HepG2 (cell line): ENCODE results near the gene ABCB8. TPM values are rescaled to one million over a fixed set of nuclear protein-coding genes. Genes with fewer than 3 reads are reported as not detected.

Experiments
- ATAC-seq: fragments of 200-7000 bp; cut with Tn5 transposase; 3 replicates; pipeline ENCODE4 v1.9.1; 2020; ENCODE audit warnings: mild to moderate bottlenecking, moderate library complexity
- BruUV-seq: library from RNA; stranded (reverse); fragments of 400-500 nt; replicated peaks from 2 replicates; lab custom pipeline; 2021; lab: Mats Ljungman, UMichigan
- CTCF ChIA-PET: fragments of 300-600 bp; formaldehyde crosslinking; extraction: SDS; loops from one replicate; lab custom pipeline; 2021; ENCODE audit warnings: low total read pairs, inconsistent platforms, low intra/inter-chr PET ratio; lab: Yijun Ruan, JAX
- POLR2A ChIA-PET: fragments of 350-600 bp; sonication (Branson Sonifier 250); formaldehyde crosslinking; loops from one replicate; lab custom pipeline; 2020; ENCODE audit warnings: antibody characterized with exemption, inconsistent platforms; lab: Yijun Ruan, JAX
- DNase-seq: peaks from one replicate; pipeline ENCODE4 v3.0.0-alpha.2; 2015; ENCODE audit warnings: low spot score
- FAIRE-seq: peaks from 3 replicates; lab custom pipeline; 2011; peaks lifted over from hg19 to GRCh38; lab: Jason Lieb, UNC
- H2AFZ ChIP-seq: one replicate; pipeline ENCODE4 v1.6.1; 2011; ENCODE audit warnings: low read length, inconsistent platforms
- H3K27ac ChIP-seq: fragments of 300-600 bp; 3 replicates; pipeline ENCODE4 v1.8.0; 2011; ENCODE audit warnings: mixed run types, mild to moderate bottlenecking, mixed read lengths, low read length, inconsistent platforms; ENCODE audit not compliant: insufficient read depth; ENCODE audit errors: extremely low read length
- H3K27me3 ChIP-seq, 2 experiments: fragments of 200-600 bp in 1 of 2; 2 replicates in 1 of 2; 3 replicates in 1 of 2; pipeline versions ENCODE4 v1.6.0 to v1.8.0; 2011; ENCODE audit warnings: low read length in 2 of 2, mild to moderate bottlenecking in 2 of 2, moderate library complexity in 2 of 2, inconsistent platforms in 1 of 2; ENCODE audit not compliant: insufficient read depth in 2 of 2, control insufficient read depth in 1 of 2
- H3K36me3 ChIP-seq, 2 experiments: fragments of 200-600 bp in 1 of 2; replicated peaks in 1 of 2; 2 replicates in 1 of 2; 3 replicates in 1 of 2; pipeline versions ENCODE4 v1.5.1 to v1.8.0; 2011; ENCODE audit warnings: low read length in 2 of 2, inconsistent platforms in 1 of 2; ENCODE audit not compliant: insufficient read depth in 2 of 2, control insufficient read depth in 1 of 2
- H3K4me1 ChIP-seq: 2 replicates; pipeline ENCODE4 v1.5.1; 2012; ENCODE audit warnings: low read length, inconsistent platforms; ENCODE audit not compliant: insufficient read depth
- H3K4me2 ChIP-seq: 2 replicates; pipeline ENCODE4 v1.6.0; 2011; ENCODE audit warnings: low read depth, low read length, inconsistent platforms
- H3K4me3 ChIP-seq, 3 experiments: fragments of 200-600 bp in 1 of 3; sonication (generic), shearing (Covaris generic) in 1 of 3; replicated peaks in 1 of 3; 2 replicates each; pipeline ENCODE4 v1.5.1; 2011 to 2016; ENCODE audit warnings: low read length in 3 of 3, inconsistent platforms in 2 of 3, low read depth in 2 of 3, mild to moderate bottlenecking in 2 of 3, control low read depth in 1 of 3, mixed read lengths in 1 of 3; ENCODE audit not compliant: insufficient read depth in 1 of 3
- H3K79me2 ChIP-seq: one replicate; pipeline ENCODE4 v1.6.1; 2011; ENCODE audit warnings: low read length, inconsistent platforms; ENCODE audit not compliant: insufficient read depth
- H3K9ac ChIP-seq: 2 replicates; pipeline ENCODE4 v1.6.0; 2011; ENCODE audit warnings: mild to moderate bottlenecking, low read depth, low read length, inconsistent platforms; ENCODE audit not compliant: insufficient read depth
- H3K9me3 ChIP-seq: 2 replicates; pipeline ENCODE4 v1.5.1; 2012; ENCODE audit warnings: mild to moderate bottlenecking, low read length
- H4K20me1 ChIP-seq: 2 replicates; pipeline ENCODE4 v1.6.0; 2011; ENCODE audit warnings: inconsistent platforms, mild to moderate bottlenecking, low read length, moderate library complexity; ENCODE audit not compliant: insufficient read depth
- FOXP1 ChIP-seq, 2 experiments: fragments of 450-650 bp in 1 of 2; IDR thresholded peaks; 2 replicates each; pipeline ENCODE4 v1.6.1; 2017 to 2018; ENCODE audit warnings: antibody characterized with exemption in 1 of 2
- MYC ChIP-seq: sonication (generic); formaldehyde crosslinking; IDR thresholded peaks from 2 replicates; pipeline ENCODE4 v1.9.0; 2021; ENCODE audit warnings: missing genetic modification reagents, borderline replicate concordance
- POLR2G ChIP-seq: fragments of 200-400 bp; formaldehyde crosslinking; IDR thresholded peaks from 2 replicates; pipeline ENCODE4 v1.6.1; 2018; ENCODE audit warnings: mild to moderate bottlenecking, low read depth, low read length, moderate library complexity
- RAD21 ChIP-seq: fragments of 450-650 bp; formaldehyde crosslinking; IDR thresholded peaks from 2 replicates; pipeline ENCODE4 v1.5.0; 2020; ENCODE audit warnings: mild to moderate bottlenecking
- RBM22 ChIP-seq: fragments of 200-400 bp; formaldehyde crosslinking; optimal IDR thresholded peaks from 2 replicates; pipeline ENCODE3; 2017; ENCODE audit warnings: mild to moderate bottlenecking, low read length, moderate library complexity
- SMC3 ChIP-seq: IDR thresholded peaks from 2 replicates; pipeline ENCODE4 v1.6.1; 2011; ENCODE audit warnings: low read length, improper control_type of control experiment
- STAG1 ChIP-seq: sonication (generic); formaldehyde crosslinking; IDR thresholded peaks from 2 replicates; pipeline ENCODE4 v1.4.0; 2020; ENCODE audit warnings: missing genetic modification reagents
- ZFY ChIP-seq: sonication (generic); formaldehyde crosslinking; IDR thresholded peaks from 2 replicates; pipeline ENCODE4 v1.4.0; 2020; ENCODE audit warnings: missing genetic modification reagents
- ZNF225 ChIP-seq: sonication (generic); formaldehyde crosslinking; IDR thresholded peaks from 2 replicates; pipeline ENCODE4 v1.4.0; 2020; ENCODE audit warnings: mild to moderate bottlenecking, missing genetic modification reagents
- ZNF761 ChIP-seq: sonication (generic); formaldehyde crosslinking; conservative IDR thresholded peaks from 2 replicates; pipeline ENCODE4 v1.4.0; 2020; ENCODE audit warnings: mild to moderate bottlenecking, missing genetic modification reagents
- WGBS: methylation state at CpG from one replicate; pipeline ENCODE4 v1.1.6; 2017; ENCODE audit warnings: low lambda C conversion rate; 5-methylcytosine and 5-hydroxymethylcytosine counted together
- in situ Hi-C: cut with HindIII; loops from 2 replicates; pipeline ENCODE4 v1.10.0; 2017; ENCODE audit warnings: low pct_unique_long_range_greater_than_20kb; ENCODE audit not compliant: extremely low pct_ligation_motif_present
- intact Hi-C: fragments of 100-400 bp; cut with micrococcal nuclease; formaldehyde crosslinking; loops from one replicate; pipeline ENCODE4 v1.10.0; 2022; ENCODE audit not compliant: unreplicated experiment
- polyA plus RNA-seq, 8 experiments: library from polyadenylated mRNA; depleted of rRNA in 3 of 8; stranded (reverse) in 7 of 8; unstranded in 1 of 8; fragments of >200 nt; fragmentation: Illumina TruSeq in 4 of 8; extraction: Trizol in 4 of 8; gene quantifications; 2 replicates each; pipeline versions ENCODE4 v1.2.1 to v1.2.3, GENCODE V29; 2011 to 2016; ENCODE audit warnings: low read depth in 4 of 8, missing spikeins in 1 of 8, mixed read lengths in 1 of 8; ENCODE audit not compliant: insufficient read depth in 1 of 8
- total RNA-seq, 5 experiments: library from RNA; depleted of rRNA; stranded (reverse); fragments of >200 nt; fragmentation: Illumina TruSeq; extraction: Trizol; gene quantifications; 2 replicates each; pipeline ENCODE4 v1.2.3, GENCODE V29; 2016; ENCODE audit warnings: low read depth in 1 of 5
- TF ChIP-seq, protein P1 (sequence below): sonication (generic); formaldehyde crosslinking; IDR thresholded peaks from 2 replicates; pipeline ENCODE4 v1.9.0; 2022; ENCODE audit warnings: missing genetic modification reagents, mild to moderate bottlenecking, borderline replicate concordance
- TF ChIP-seq, protein P2 (sequence below): sonication (generic); formaldehyde crosslinking; IDR thresholded peaks from 2 replicates; pipeline ENCODE4 v1.5.0; 2020; ENCODE audit warnings: mild to moderate bottlenecking, missing genetic modification reagents, moderate library complexity
- TF ChIP-seq, protein P3 (sequence below), 2 experiments: sonication (generic) in 1 of 2; formaldehyde crosslinking in 1 of 2; IDR thresholded peaks; 2 replicates each; pipeline versions ENCODE4 v1.4.0 to v1.6.1; 2018 to 2020; ENCODE audit warnings: missing genetic modification reagents in 2 of 2, borderline replicate concordance in 1 of 2, low read depth in 1 of 2, mild to moderate bottlenecking in 1 of 2, missing biosample characterization in 1 of 2

The ABCB8 gene
- total and polyA plus RNA-seq, 2 of the 13 experiments (the other 11 are each of a cell fraction or from before 2014, with no cell fraction given) = 6.6 to 16.7 TPM

DNA sequence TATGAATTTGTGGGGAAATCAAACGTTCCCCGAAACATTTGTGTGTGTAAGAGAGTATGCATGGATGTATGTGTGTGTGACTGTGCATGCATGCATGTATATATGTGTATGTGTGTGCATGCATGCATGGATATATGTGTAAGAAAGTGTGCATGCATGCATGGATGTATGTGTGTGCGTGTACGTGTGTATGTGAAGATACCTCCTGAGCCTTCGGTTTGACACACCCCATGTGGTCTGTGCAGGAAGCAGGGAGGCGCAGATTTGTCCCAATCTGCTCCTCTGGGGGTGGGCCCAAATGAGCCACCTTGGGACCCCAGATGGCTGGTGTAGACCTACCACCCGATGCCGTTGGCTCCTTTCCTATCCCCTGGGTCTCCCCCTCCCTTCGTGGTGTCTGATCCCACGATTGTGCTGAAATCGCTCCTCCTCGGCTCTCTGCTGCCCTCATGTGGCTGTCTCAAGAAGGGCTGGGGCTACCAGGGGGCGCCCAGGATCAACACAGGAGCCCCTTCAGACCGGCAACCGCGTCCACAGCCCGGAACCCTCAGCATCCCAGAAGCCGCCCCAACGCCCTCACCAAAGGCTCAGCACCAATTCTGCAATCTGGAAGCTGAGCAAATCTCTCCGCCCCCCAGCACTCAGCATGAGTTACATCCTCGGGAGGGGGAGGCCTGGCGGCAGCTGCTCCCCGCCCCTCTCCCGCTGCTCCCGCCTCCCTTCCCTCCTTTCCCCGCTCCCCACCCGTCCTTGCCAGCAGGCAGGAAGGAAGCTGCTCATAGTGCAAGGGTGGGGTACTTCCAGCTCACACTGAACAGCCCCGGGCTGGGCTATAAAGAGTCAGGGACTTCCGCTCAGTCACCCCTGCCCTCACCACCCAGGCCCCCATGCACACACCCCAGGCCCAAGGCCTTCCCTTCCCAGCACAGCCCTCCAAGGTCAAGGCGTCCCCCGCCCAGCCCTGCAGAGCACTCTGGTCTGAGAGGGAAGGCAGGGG is 39.7 kb upstream of the ABCB8 start:
- Histone ChIP-seq H3K9me3 (no peaks in the 10 kb centered on the region), H3K4me3 (no peak overlapping the region), H3K27ac (no peak overlapping the region), H2AFZ (no peak overlapping the region), H3K79me2 (no peaks in the 10 kb centered on the region), H3K27me3 (peaks cover 4 to 42% of the 10 kb centered on the region in 2 experiments; a peak in 4 of 5 replicates), H3K4me2 (no peak overlapping the region), H3K9ac (no peak overlapping the region), H3K4me1 (no peaks in the 10 kb centered on the region), H4K20me1 (0 out of 2 replicates have a peak, but pooled peaks cover 5% of the 10 kb centered on the region), H3K36me3 (no peaks in the 10 kb centered on the region)
- in situ Hi-C loops (loop anchor here (5.0 kb wide), 1 partner anchor 91 kb away; no protein-coding TSS in a partner anchor), intact Hi-C loops (loop anchor here (1.0 kb wide), 1 partner anchor 90 kb away; no protein-coding TSS in a partner anchor)
- ChIA-PET POLR2A (no interaction called here), CTCF (interaction anchor here (1.6 to 1.9 kb wide), 3 partner anchors 23 to 90 kb away, joined by 4 to 13 read pairs (median 7); no protein-coding TSS in a partner anchor)
- BruUV-seq = no TSS peak
- ATAC-seq = peak; percentile 56
- WGBS = 28% methylated on average over 15 of the region's 31 CpGs
- no peak for DNase-seq
- FAIRE-seq = no peak
- TF ChIP-seq SMC3 (0 out of 2 replicates have a peak, but pooled peaks have one; percentile 16), ZNF761 (CRISPR knock-in tag) (no peak), FOXP1 (IDR thresholded peaks at IDR 0.05) (no peak), FOXP1 (CRISPR knock-in tag; IDR thresholded peaks at IDR 0.05) (no peak), ZNF225 (no peak), RAD21 (CRISPR knock-in tag) (peak; percentile 76), POLR2G (no peak), ZFY (CRISPR knock-in tag) (0 out of 2 replicates have a peak, but pooled peaks have one; percentile 17), MYC (CRISPR knock-in tag) (peak; percentile 26; the same call in 1 of the 2 replicates), RBM22 (no peak), STAG1 (peak; percentile 82)
- TF ChIP-seq, protein P1, sequence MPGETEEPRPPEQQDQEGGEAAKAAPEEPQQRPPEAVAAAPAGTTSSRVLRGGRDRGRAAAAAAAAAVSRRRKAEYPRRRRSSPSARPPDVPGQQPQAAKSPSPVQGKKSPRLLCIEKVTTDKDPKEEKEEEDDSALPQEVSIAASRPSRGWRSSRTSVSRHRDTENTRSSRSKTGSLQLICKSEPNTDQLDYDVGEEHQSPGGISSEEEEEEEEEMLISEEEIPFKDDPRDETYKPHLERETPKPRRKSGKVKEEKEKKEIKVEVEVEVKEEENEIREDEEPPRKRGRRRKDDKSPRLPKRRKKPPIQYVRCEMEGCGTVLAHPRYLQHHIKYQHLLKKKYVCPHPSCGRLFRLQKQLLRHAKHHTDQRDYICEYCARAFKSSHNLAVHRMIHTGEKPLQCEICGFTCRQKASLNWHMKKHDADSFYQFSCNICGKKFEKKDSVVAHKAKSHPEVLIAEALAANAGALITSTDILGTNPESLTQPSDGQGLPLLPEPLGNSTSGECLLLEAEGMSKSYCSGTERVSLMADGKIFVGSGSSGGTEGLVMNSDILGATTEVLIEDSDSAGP (CRISPR knock-in tag) = 0 out of 2 replicates have a peak, but pooled peaks have one; percentile 32
- TF ChIP-seq, protein P2, sequence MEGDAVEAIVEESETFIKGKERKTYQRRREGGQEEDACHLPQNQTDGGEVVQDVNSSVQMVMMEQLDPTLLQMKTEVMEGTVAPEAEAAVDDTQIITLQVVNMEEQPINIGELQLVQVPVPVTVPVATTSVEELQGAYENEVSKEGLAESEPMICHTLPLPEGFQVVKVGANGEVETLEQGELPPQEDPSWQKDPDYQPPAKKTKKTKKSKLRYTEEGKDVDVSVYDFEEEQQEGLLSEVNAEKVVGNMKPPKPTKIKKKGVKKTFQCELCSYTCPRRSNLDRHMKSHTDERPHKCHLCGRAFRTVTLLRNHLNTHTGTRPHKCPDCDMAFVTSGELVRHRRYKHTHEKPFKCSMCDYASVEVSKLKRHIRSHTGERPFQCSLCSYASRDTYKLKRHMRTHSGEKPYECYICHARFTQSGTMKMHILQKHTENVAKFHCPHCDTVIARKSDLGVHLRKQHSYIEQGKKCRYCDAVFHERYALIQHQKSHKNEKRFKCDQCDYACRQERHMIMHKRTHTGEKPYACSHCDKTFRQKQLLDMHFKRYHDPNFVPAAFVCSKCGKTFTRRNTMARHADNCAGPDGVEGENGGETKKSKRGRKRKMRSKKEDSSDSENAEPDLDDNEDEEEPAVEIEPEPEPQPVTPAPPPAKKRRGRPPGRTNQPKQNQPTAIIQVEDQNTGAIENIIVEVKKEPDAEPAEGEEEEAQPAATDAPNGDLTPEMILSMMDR (CRISPR knock-in tag) = peak; percentile 73
- TF ChIP-seq, protein P3, sequence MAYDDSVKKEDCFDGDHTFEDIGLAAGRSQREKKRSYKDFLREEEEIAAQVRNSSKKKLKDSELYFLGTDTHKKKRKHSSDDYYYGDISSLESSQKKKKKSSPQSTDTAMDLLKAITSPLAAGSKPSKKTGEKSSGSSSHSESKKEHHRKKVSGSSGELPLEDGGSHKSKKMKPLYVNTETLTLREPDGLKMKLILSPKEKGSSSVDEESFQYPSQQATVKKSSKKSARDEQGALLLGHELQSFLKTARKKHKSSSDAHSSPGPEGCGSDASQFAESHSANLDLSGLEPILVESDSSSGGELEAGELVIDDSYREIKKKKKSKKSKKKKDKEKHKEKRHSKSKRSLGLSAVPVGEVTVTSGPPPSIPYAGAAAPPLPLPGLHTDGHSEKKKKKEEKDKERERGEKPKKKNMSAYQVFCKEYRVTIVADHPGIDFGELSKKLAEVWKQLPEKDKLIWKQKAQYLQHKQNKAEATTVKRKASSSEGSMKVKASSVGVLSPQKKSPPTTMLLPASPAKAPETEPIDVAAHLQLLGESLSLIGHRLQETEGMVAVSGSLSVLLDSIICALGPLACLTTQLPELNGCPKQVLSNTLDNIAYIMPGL (CRISPR knock-in tag; IDR thresholded peaks at IDR 0.05; ENCODE audit: borderline replicate concordance in 1 of 2, low read depth in 1 of 2) = 0 out of 4 replicates have a peak, but pooled peaks of 1 of the 2 experiments have one; percentile 22
